Stimulated activated naive B cell treated with anti-CD40 and anti-IgM and Interleukin-4, amounts not matched to agents 10 μg/mL and 1 μg/mL and 100 μg/mL, for 72 hours (primary cell): Measurements from ENCODE around the gene ATP2B2.

Experiments used
- ATAC-seq, 2 donors: fragments of 150-1000 bp; cut with Tn5 transposase; replicated peaks; 2 replicates each; pipeline ENCODE4 v1.10.0; 2021; ENCODE audit warnings: moderate library complexity in 1 of 2
- DNase-seq: peaks from one replicate; pipeline ENCODE4 v3.0.0; 2021
- H3K27ac Mint-ChIP-seq: one replicate; pipeline ENCODE4 v1.8.0; 2022; ENCODE audit warnings: mild to moderate bottlenecking, mixed read lengths
- H3K27me3 Mint-ChIP-seq, 2 donors: one replicate each; pipeline ENCODE4 v1.8.0; 2022; ENCODE audit warnings: mixed read lengths in 2 of 2
- H3K36me3 Mint-ChIP-seq, 2 donors: one replicate each; pipeline ENCODE4 v1.8.0; 2022; ENCODE audit warnings: mixed read lengths in 2 of 2, mild to moderate bottlenecking in 1 of 2
- H3K4me1 Mint-ChIP-seq, 2 donors: one replicate each; pipeline ENCODE4 v1.8.0; 2022; ENCODE audit warnings: mixed read lengths in 2 of 2, mild to moderate bottlenecking in 1 of 2
- H3K4me3 Mint-ChIP-seq, 2 donors: one replicate each; pipeline ENCODE4 v1.8.0; 2022; ENCODE audit warnings: mild to moderate bottlenecking in 2 of 2, mixed read lengths in 2 of 2, moderate library complexity in 1 of 2
- H3K9me3 Mint-ChIP-seq, 2 donors: one replicate each; pipeline ENCODE4 v1.8.0; 2022; ENCODE audit warnings: mixed read lengths in 2 of 2, mild to moderate bottlenecking in 1 of 2

ATP2B2 gene

DNA sequence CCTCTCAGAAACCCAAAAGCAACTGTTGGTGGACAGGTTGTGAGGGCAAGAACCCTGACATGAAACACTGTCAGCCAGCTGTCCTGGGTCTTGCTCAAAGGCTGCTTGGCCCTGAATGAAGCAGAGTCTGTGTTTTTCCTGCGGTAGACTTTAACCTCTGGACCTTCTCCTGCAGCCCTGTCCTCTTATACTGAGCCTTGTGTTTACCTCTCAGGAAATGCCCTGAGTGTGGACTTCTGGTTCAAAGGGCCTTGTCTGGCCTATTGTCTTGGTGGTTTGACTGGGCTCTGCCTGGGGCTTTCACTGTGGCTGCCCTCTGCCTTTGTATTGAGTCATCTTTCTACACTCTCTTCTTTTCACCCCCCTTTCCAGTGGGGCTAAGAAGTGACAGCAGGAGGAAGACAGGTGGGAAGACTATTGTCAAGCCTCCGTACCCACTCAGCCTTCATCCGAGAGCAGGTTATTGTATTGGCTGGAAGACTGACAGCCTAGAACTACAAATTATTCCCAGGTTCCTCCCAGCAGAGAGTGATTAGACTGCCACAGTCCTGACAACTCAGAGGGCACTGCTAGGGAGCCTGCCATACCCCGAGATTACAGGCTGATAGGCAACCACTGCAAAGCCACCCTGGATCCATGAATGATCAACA lies 187.9 kb downstream of the ATP2B2 start:
- Mint-ChIP-seq H3K27me3 (no peaks in the 10 kb centered on the region), H3K4me3 (no peak overlapping the region), H3K9me3 (no peaks in the 10 kb centered on the region), H3K27ac (peak overlapping the region; percentile 14), H3K36me3 (peaks cover 21 to 28% of the 10 kb centered on the region in 2 donors), H3K4me1 (peaks cover 18 to 42% of the 10 kb centered on the region in 2 donors)
- ATAC-seq (no peak), DNase-seq (no peak)

DNA sequence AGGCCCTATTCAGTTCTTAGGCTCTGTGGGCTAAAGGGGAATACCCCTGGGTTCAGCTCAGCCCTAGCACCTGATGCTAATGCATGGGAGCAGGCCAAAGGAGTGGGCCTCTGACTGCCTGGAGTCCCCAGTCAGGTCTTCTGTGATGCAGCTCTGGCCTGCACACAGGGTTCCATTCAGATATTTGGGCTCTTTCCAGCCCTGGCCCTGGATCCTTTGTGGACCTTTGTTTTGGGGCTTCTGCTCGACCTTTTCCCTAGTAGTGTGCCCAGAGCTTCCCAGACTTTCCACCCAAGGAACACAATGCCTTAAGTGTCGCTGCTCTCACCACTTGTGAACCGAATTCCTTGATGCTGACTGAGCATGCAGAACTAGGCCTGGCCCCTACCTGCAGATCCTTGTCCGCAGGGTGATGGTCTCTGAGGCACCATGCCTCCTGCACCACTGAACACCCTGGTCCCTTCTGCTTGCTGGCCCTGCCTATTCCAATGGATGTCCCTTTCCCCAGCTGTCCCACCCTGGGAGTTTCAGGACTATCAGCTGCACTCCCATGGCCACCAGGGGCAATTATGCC lies 189.5 kb downstream of the ATP2B2 start:
- no peaks in the 10 kb centered on the region for H3K9me3 Mint-ChIP-seq
- no peak overlapping the region for H3K27ac Mint-ChIP-seq
- H3K27me3 Mint-ChIP-seq: no peaks in the 10 kb centered on the region
- ATAC-seq: no peak
- peaks cover 29 to 41% of the 10 kb centered on the region in 2 donors for H3K36me3 Mint-ChIP-seq
- peaks cover 15 to 27% of the 10 kb centered on the region in 2 donors for H3K4me1 Mint-ChIP-seq
- no peak for DNase-seq
- H3K4me3 Mint-ChIP-seq: no peak overlapping the region

DNA sequence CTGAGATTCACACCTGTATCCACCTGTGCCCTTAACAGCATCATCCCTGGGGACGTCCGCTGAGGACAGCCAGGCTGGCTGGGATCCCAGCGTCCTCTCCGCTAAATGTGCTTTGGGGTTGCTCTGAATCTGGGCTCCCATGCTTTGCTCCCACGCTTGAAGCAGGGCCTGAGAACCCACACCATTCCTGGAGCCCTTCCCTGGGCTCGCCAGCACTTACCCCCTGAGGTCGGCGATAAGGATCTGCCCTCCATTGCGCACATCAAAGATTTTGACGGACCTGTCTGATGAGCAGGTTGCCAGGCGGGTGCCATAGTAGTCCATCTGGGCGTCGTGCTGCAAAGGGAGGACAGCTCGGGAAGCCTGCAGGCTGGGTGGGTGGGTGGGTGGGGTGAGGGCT lies 190.3 kb downstream of the ATP2B2 start:
- Mint-ChIP-seq H3K27me3 (no peaks in the 10 kb centered on the region), H3K4me1 (peaks cover 15 to 27% of the 10 kb centered on the region in 2 donors), H3K36me3 (peaks cover 29 to 41% of the 10 kb centered on the region in 2 donors), H3K9me3 (no peaks in the 10 kb centered on the region), H3K4me3 (no peak overlapping the region), H3K27ac (no peak overlapping the region)
- ATAC-seq (no peak), DNase-seq (no peak)

DNA sequence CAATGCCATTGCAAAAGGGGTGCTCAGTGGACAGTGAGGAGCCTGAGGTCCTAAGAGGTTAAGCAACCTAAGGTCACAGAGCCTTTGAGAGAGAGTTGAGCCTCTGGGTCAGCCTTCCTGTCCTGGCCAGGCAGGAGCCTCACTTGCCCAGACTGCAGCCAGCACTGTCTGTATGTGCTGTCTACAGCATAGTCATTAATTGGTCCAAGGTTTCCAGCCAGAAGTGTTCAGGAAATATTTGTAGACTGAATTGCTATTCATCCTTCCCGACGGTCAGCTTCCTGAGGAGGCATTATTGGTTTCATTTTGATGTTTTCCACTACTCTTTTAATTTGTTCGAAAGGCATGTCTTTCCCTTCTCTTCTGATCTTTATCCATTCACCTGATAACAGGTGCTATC lies 192.5 kb downstream of the ATP2B2 start:
- no peaks in the 10 kb centered on the region for H3K9me3 Mint-ChIP-seq
- ATAC-seq (no peak), DNase-seq (no peak)
- no peak overlapping the region for H3K27ac Mint-ChIP-seq
- H3K36me3 Mint-ChIP-seq: peaks cover 40 to 53% of the 10 kb centered on the region in 2 donors
- H3K4me3 Mint-ChIP-seq: no peak overlapping the region
- H3K27me3 Mint-ChIP-seq: no peaks in the 10 kb centered on the region
- peaks cover 2 to 12% of the 10 kb centered on the region in 2 donors for H3K4me1 Mint-ChIP-seq

DNA sequence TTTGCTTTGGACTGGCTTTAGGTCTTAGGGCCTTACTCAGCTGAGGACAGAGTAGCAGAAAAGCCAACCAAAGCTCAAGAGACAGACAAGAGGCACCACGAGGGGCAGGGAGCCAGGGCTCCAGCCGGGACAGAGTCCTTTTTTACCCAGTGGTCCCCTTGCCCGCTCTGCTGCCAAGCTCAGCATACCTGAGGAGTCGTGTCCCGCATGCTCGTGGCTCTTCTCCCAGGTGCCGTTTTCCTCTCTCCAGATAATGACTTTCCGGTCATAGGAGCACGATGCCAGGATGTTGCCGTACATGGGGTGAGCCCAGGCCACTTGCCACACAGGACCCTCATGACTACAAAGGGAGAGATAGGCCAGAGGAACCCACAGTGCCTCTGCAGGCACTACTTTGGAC lies 193.0 kb downstream of the ATP2B2 start:
- Mint-ChIP-seq H3K4me1 (peaks cover 2 to 7% of the 10 kb centered on the region in 2 donors), H3K27ac (peak overlapping the region; percentile 37), H3K9me3 (no peaks in the 10 kb centered on the region), H3K36me3 (peaks cover 42 to 54% of the 10 kb centered on the region in 2 donors), H3K27me3 (no peaks in the 10 kb centered on the region), H3K4me3 (no peak overlapping the region)
- DNase-seq (no peak), ATAC-seq (no peak)

DNA sequence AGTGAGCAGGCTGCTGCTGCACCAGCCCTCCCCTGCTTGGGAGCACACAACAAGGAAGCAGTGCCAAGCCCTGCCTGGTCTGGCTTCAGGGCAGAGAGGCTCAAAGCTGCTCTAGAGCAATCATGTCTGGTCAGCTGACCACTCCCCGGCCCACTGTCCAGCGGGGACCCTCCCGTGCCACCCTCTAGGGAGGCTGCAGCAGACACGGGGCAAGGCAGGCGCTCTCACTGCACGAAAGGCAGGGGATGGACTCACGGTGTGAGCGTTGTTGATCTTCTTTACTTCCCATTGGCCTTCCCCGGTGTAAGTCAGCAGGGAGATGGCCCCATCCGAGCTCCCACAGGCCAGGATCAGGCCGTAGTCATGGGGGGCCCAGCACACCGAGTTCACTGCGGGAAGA lies 193.7 kb downstream of the ATP2B2 start:
- H3K36me3 Mint-ChIP-seq: peaks cover 46 to 58% of the 10 kb centered on the region in 2 donors
- DNase-seq: no peak
- no peak for ATAC-seq
- H3K9me3 Mint-ChIP-seq: no peaks in the 10 kb centered on the region
- H3K4me3 Mint-ChIP-seq: no peak overlapping the region
- peaks cover 2 to 6% of the 10 kb centered on the region in 2 donors for H3K4me1 Mint-ChIP-seq
- H3K27ac Mint-ChIP-seq: peak overlapping the region; percentile 14
- H3K27me3 Mint-ChIP-seq: no peaks in the 10 kb centered on the region

DNA sequence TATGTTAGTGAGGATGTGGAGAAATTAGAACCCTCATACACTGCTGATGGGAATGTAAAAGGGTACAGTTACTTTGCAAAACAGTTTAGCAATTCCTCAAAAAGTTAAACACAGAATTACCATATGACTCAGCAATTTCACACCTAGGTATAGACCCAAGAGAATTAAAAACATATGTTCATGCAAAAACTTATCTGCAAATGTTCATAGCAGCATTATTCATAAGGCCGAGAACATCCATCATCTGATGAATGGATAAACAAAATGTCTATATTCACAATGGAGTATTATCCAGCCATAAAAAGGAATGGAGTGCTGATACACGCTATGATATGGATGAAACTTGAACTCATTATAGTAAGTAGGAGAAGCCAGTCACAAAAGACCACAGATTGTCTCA lies 194.8 kb downstream of the ATP2B2 start:
- Mint-ChIP-seq H3K27me3 (no peaks in the 10 kb centered on the region), H3K9me3 (no peaks in the 10 kb centered on the region), H3K4me1 (peaks cover under 1 to 2% of the 10 kb centered on the region in 2 donors), H3K4me3 (no peak overlapping the region), H3K27ac (no peak overlapping the region), H3K36me3 (peaks cover 53 to 70% of the 10 kb centered on the region in 2 donors)
- DNase-seq: no peak
- no peak for ATAC-seq

DNA sequence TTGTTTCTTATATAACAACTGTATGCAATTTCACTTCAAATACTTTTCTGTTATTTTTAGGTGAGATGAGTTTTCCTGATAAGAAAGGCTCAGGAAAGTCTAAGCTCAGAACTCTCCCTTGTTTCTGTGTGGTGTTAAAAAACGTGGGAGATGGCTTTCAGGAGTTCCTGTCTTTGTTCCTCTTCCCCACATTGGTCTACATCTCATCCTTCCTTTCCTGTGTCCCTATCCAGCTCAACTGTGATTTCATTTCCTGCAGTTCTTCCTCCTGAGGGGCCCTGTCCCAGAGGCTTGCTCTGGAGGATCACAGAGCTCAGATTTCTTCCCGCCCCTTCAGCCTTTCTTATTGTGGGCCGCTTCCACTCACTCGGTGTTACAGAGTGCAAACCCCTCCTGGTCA lies 195.7 kb downstream of the ATP2B2 start:
- H3K4me3 Mint-ChIP-seq: no peak overlapping the region
- H3K4me1 Mint-ChIP-seq: peaks cover 0 to 2% of the 10 kb centered on the region in 2 donors
- H3K27ac Mint-ChIP-seq: no peak overlapping the region
- DNase-seq (no peak), ATAC-seq (no peak)
- no peaks in the 10 kb centered on the region for H3K9me3 Mint-ChIP-seq
- peaks cover 61 to 75% of the 10 kb centered on the region in 2 donors for H3K36me3 Mint-ChIP-seq
- H3K27me3 Mint-ChIP-seq: no peaks in the 10 kb centered on the region

DNA sequence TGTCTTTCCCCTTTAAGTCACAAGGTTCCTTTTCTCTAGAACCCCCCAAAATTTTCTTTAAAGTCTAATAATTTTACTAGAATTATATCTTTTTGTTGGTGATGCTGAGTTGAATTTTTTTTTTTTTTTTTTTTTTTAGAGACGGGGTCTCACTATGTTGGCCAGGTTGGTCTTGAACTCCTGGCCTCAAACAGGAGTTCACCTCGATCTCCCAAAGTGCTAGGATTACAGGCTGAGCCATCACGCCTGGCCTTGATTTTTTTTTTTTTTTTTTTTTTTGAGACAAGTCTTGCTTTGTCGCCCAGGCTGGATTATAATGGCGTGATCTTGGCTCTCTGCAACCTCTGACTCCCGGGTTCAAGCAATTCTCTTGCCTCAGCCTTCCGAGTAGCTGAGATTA lies 196.7 kb downstream of the ATP2B2 start:
- H3K4me3 Mint-ChIP-seq: no peak overlapping the region
- H3K9me3 Mint-ChIP-seq: no peaks in the 10 kb centered on the region
- ATAC-seq (no peak), DNase-seq (no peak)
- H3K36me3 Mint-ChIP-seq: peaks cover 58 to 74% of the 10 kb centered on the region in 2 donors
- H3K27ac Mint-ChIP-seq: no peak overlapping the region
- peaks cover 0 to 2% of the 10 kb centered on the region in 2 donors for H3K4me1 Mint-ChIP-seq
- H3K27me3 Mint-ChIP-seq: no peaks in the 10 kb centered on the region

DNA sequence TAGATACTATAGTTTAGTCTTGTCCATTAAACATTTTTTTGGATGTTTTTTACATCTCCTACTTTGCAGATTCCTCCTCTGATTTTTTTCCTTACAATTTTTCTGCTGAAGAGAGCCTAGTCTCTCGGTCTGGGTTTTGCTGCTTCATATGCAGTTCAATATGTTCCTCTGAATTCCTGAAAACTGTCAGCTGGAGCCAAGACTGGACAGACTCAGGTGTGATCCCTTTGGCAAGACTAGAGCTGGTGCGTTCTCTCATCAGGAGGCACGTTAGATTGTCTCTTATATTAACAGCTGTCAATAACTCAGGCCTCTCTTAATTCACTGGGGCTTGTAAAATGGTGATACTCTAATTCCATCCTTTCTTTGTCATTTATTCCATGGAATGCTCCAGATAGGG lies 199.2 kb downstream of the ATP2B2 start:
- Mint-ChIP-seq H3K4me3 (no peak overlapping the region), H3K27ac (no peak overlapping the region), H3K36me3 (peaks cover 65 to 70% of the 10 kb centered on the region in 2 donors), H3K9me3 (no peaks in the 10 kb centered on the region), H3K4me1 (peaks cover 0 to 5% of the 10 kb centered on the region in 2 donors), H3K27me3 (no peaks in the 10 kb centered on the region)
- DNase-seq (no peak), ATAC-seq (no peak)

DNA sequence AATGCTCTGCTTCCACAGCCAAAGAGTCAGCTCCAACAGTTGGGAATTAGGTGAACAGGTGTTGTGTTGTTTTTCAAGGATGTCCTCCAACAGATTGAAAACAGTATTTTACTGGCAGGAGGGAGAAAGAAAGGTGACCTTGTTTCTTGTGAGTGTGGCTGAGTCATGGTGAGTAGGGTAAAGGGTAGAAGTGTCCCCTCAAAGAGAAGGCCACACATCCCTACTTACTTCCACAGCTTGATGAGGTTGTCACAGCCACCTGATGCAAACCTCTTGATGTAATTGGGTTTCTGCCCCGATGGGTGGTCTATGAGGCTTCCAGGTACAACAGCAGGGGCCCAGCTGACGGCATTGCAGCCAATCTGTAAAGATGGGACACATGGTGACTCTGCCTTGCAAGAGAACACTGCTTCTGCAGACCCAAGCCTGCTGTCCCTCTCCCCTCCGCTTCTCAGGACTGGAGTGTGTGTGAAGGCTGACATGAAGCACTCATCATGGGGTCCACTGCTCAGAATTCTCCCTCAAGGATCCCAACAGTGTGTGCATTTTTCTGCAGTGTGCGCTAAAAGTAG lies 200.0 kb downstream of the ATP2B2 start:
- peaks cover 0 to 3% of the 10 kb centered on the region in 2 donors for H3K4me1 Mint-ChIP-seq
- peaks cover 68 to 73% of the 10 kb centered on the region in 2 donors for H3K36me3 Mint-ChIP-seq
- H3K4me3 Mint-ChIP-seq: no peak overlapping the region
- no peaks in the 10 kb centered on the region for H3K27me3 Mint-ChIP-seq
- ATAC-seq (no peak), DNase-seq (no peak)
- H3K9me3 Mint-ChIP-seq: no peaks in the 10 kb centered on the region
- H3K27ac Mint-ChIP-seq: no peak overlapping the region

DNA sequence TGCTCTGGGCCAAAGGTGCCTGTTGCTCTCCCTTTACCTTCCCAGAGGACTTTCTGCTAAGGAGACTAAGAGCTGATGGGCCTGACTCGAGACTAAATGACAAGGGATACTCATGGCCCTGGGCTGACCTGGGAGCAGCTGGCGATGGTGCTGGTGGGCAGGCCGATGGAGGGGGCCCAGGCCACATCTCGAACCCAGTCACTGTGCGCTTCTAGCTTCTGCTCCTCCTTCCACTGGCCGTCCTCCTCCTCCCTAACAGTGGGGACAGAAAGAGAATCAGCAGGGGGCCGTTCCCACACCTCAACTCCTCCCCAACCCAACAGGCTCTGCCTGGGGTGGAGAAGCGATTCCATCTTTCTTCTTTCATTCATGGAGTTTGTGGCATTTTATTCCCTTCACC lies 200.5 kb downstream of the ATP2B2 start:
- no peak for DNase-seq
- Mint-ChIP-seq H3K4me3 (no peak overlapping the region), H3K27me3 (no peaks in the 10 kb centered on the region), H3K9me3 (no peaks in the 10 kb centered on the region), H3K4me1 (peaks cover 3% of the 10 kb centered on the region in 2 donors), H3K27ac (peak overlapping the region; percentile 62), H3K36me3 (peaks cover 66 to 73% of the 10 kb centered on the region in 2 donors)
- no peak for ATAC-seq

DNA sequence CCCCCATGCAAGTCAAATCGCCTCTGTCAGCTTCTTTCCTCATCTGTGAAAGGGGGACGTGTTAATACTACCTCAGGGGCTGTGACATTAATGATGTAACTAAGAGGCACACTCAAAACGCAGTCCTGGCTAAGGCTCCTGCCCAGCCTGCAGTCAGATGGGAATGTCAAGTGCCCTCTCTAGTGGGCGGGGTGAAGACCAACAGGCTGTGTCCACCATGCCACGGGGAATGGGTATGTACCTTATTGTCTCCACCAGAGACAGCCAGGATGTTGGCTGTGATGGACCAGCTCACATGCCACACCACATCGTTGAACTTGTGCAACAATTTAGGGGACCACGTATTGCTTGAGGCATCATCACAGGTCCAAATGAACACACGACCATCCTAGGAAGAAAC lies 201.6 kb downstream of the ATP2B2 start:
- no peaks in the 10 kb centered on the region for H3K9me3 Mint-ChIP-seq
- H3K27me3 Mint-ChIP-seq: no peaks in the 10 kb centered on the region
- no peak for DNase-seq
- ATAC-seq: no peak
- H3K36me3 Mint-ChIP-seq: peaks cover 64 to 71% of the 10 kb centered on the region in 2 donors
- peaks cover 9 to 10% of the 10 kb centered on the region in 2 donors for H3K4me1 Mint-ChIP-seq
- peak overlapping the region; percentile 67 for H3K27ac Mint-ChIP-seq
- no peak overlapping the region for H3K4me3 Mint-ChIP-seq

DNA sequence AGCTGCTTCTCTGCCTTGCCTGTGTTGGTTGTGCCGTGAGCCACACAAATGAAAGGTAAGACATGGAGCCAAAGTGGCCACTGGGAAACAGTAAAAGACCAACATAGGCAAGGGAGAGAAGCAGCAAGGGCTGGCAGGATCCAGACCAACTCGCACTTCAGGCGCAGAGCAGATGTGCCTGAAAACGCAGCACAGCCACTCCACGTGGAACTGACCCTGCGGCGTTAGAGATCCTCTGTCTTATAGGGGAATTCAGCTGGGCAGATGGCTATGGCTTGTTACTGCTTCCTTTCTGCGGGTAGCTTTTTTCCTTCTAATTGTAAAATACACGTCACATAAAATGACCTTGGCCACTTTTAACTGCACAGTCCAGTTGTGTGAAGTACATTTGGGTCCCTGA lies 202.3 kb downstream of the ATP2B2 start:
- Mint-ChIP-seq H3K27ac (no peak overlapping the region), H3K4me1 (peaks cover 9 to 10% of the 10 kb centered on the region in 2 donors), H3K27me3 (no peaks in the 10 kb centered on the region), H3K4me3 (no peak overlapping the region), H3K36me3 (peaks cover 60 to 66% of the 10 kb centered on the region in 2 donors), H3K9me3 (no peaks in the 10 kb centered on the region)
- DNase-seq (no peak), ATAC-seq (no peak)

DNA sequence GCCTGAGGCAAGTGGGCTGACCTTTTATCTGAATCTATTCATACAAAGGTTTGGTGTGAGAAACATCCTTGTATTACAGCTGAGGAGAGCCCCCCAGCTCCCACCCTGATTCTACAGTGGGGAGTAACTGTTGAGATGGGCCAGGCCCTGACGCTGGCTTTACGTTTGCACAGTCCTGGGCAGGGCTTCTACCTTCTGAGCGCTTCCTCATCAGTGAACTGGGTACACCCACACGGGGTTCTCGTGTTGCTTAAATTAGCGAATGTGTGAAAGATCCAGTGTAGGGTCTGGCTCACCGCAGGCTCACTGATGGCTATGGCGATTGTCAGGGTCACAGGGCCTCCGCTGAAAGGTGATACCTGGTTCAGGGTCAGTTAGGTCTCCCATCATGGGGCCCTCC lies 205.3 kb downstream of the ATP2B2 start:
- Mint-ChIP-seq H3K27me3 (no peaks in the 10 kb centered on the region), H3K36me3 (peaks cover 43 to 51% of the 10 kb centered on the region in 2 donors), H3K4me3 (no peak overlapping the region), H3K27ac (peak overlapping the region; percentile 84), H3K9me3 (no peaks in the 10 kb centered on the region), H3K4me1 (peaks cover 11% of the 10 kb centered on the region in 2 donors)
- DNase-seq: no peak
- peak in 1 of 2 donors; percentile 12 for ATAC-seq
